ENCODE data around the gene ACY1. TPM values are rescaled to one million over a fixed set of nuclear protein-coding genes. Genes with fewer than 3 reads are reported as not detected.
A peak's percentile ranks its signal among the peaks of the same experiment; 100 is the strongest.
"Not testable (repeated sequence)": the region's sequence is repeated elsewhere in the genome, so short reads cannot be mapped to it uniquely, and the experiment has no call there.

The ACY1 gene
- total and polyA plus RNA-seq, 10 of the 15 experiments (the other 5 are each of a cell fraction or from before 2014, with no cell fraction given) = 18.5 to 42.2 (median 27.8) TPM

DNA sequence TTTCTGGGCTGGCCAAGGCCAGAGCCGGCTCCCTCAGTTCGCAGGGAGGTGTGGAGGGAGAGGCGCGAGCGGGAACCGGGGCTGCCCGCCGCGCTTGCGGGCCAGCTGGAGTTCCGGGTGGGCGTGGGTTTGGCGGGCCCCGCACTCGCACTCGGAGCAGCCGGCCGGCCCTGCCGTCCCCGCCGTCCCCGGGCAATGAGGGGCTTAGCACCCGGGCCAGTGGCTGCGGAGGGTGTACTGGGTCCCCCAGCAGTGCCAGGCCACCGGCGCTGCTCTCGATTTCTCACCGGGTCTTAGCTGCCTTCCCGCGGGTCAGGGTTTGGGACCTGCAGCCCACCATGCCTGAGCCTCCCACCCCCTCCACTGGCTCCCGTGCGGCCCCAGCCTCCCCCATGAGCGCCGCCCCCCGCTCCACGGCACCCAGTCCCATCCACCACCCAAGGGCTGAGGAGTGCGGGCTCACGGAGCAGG is 7.2 kb downstream of the ACY1 start:
- in situ Hi-C loops (cut with MboI); H3K4me1 ChIP-seq (ENCODE audit: control insufficient read depth, insufficient read depth, low read length); H3K4me3 ChIP-seq; H3K4me2 ChIP-seq (ENCODE audit: control insufficient read depth, insufficient read depth); FAIRE-seq; SMC1A ChIA-PET (ENCODE audit: uncharacterized antibody, unreplicated experiment); ATAC-seq; H3K9ac ChIP-seq (ENCODE audit: control insufficient read depth, insufficient read depth, low read length); H4K20me1 ChIP-seq (ENCODE audit: control insufficient read depth, insufficient read depth); BruUV-seq (replicated peaks); DNase-seq (ENCODE audit: low read depth, low spot score); H3K27me3 ChIP-seq (replicated peaks in 1 of 2; ENCODE audit: control insufficient read depth in 2 of 2, insufficient read depth in 2 of 2, low read length in 1 of 2); H3K9me3 ChIP-seq (replicated peaks; ENCODE audit: control insufficient read depth, insufficient read depth, low read length); intact Hi-C loops (cut with micrococcal nuclease; ENCODE audit: unreplicated experiment); H3K27ac ChIP-seq (ENCODE audit: control insufficient read depth, insufficient read depth); H2AFZ ChIP-seq (ENCODE audit: control insufficient read depth, low read depth, low read length): not testable (repeated sequence)
- RAD21 ChIA-PET (ENCODE audit: unreplicated experiment) = interaction anchor here (0.6 kb wide), 1 partner anchor 17 kb away, joined by 3 read pairs; the partner anchor contains the start of gene ABHD14B
- CTCF ChIA-PET = interaction anchor here (1.4 kb wide), 2 partner anchors 11 to 48 kb away, joined by 5 to 6 read pairs; partner anchors contain the start of gene PARP3
- Histone ChIP-seq H3K79me2 (ENCODE audit: control insufficient read depth, insufficient read depth, low read length) (peaks cover 30% of the 10 kb centered on the region), H3K36me3 (ENCODE audit: control insufficient read depth in 2 of 2, insufficient read depth in 2 of 2, low read length in 1 of 2) (peaks cover 14 to 16% of the 10 kb centered on the region in 2 experiments)
- 94% methylated on average over 34 of the region's 38 CpGs for WGBS (ENCODE audit: insufficient coverage, insufficient replicate concordance, low lambda C conversion rate, missing lambda C conversion rate)
- POLR2A ChIA-PET = interaction anchor here (1.0 kb wide), 1 partner anchor 8 kb away, joined by 3 read pairs; no protein-coding TSS in a partner anchor

- BruUV-seq (replicated peaks) = no TSS peak
- H3K27me3 ChIP-seq (replicated peaks in 1 of 2; ENCODE audit: control insufficient read depth in 2 of 2, insufficient read depth in 2 of 2, low read length in 1 of 2) = no peaks in the 10 kb centered on the region
- DNase-seq (ENCODE audit: low read depth, low spot score) = no peak
- POLR2A ChIA-PET = interaction anchor here (0.6 to 1.5 kb wide), 2 partner anchors 10 to 24 kb away, joined by 5 to 9 read pairs; no protein-coding TSS in a partner anchor
- no peaks in the 10 kb centered on the region for H3K9me3 ChIP-seq (replicated peaks; ENCODE audit: control insufficient read depth, insufficient read depth, low read length)
- no peak for ATAC-seq
- intact Hi-C loops (cut with micrococcal nuclease; ENCODE audit: unreplicated experiment) (no loop called here), in situ Hi-C loops (cut with MboI) (no loop called here)
- WGBS (ENCODE audit: insufficient coverage, insufficient replicate concordance, low lambda C conversion rate, missing lambda C conversion rate) = 99% methylated on average over 3 of the region's 3 CpGs
- peaks cover 14 to 16% of the 10 kb centered on the region in 2 experiments for H3K36me3 ChIP-seq (ENCODE audit: control insufficient read depth in 2 of 2, insufficient read depth in 2 of 2, low read length in 1 of 2)
- peaks cover 9% of the 10 kb centered on the region for H3K4me1 ChIP-seq (ENCODE audit: control insufficient read depth, insufficient read depth, low read length)
- RAD21 ChIA-PET (ENCODE audit: unreplicated experiment) = no interaction called here
- H3K79me2 ChIP-seq (ENCODE audit: control insufficient read depth, insufficient read depth, low read length) = peaks cover 33% of the 10 kb centered on the region
- H3K9ac ChIP-seq (ENCODE audit: control insufficient read depth, insufficient read depth, low read length) = 0 out of 2 replicates have a peak overlapping the region, but pooled peaks have one; percentile 0
- SMC1A ChIA-PET (ENCODE audit: uncharacterized antibody, unreplicated experiment) = interaction anchor here (1.0 kb wide), 1 partner anchor 49 kb away, joined by 5 read pairs; the partner anchor contains the start of gene PARP3
- H3K4me2 ChIP-seq (ENCODE audit: control insufficient read depth, insufficient read depth) = no peak overlapping the region
- no peak overlapping the region for H3K4me3 ChIP-seq
- peak; percentile 65 for TF ChIP-seq POLR2AphosphoS5 (IDR thresholded peaks at IDR 0.05; ENCODE audit: low read length)
- peak; percentile 67 for TF ChIP-seq POLR2AphosphoS2 (IDR thresholded peaks at IDR 0.05; ENCODE audit: low read depth, low read length)
- TF ChIP-seq, protein P1, sequence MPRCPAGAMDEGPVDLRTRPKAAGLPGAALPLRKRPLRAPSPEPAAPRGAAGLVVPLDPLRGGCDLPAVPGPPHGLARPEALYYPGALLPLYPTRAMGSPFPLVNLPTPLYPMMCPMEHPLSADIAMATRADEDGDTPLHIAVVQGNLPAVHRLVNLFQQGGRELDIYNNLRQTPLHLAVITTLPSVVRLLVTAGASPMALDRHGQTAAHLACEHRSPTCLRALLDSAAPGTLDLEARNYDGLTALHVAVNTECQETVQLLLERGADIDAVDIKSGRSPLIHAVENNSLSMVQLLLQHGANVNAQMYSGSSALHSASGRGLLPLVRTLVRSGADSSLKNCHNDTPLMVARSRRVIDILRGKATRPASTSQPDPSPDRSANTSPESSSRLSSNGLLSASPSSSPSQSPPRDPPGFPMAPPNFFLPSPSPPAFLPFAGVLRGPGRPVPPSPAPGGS (IDR thresholded peaks at IDR 0.05; ENCODE audit: borderline replicate concordance, insufficient read depth, low read depth, low read length, poor library complexity, severe bottlenecking) = peak; percentile 45
- no peak for TF ChIP-seq CTCF (IDR thresholded peaks at IDR 0.05 in 2 of 3, conservative IDR thresholded peaks at IDR 0.05 in 1 of 3; ENCODE audit: control insufficient read depth in 2 of 3, extremely low read depth in 1 of 3, insufficient read depth in 1 of 3, low read depth in 3 of 3, low read length in 3 of 3)
- TF ChIP-seq POU2F2 (IDR thresholded peaks at IDR 0.05; ENCODE audit: borderline replicate concordance, low read depth, low read length) = 0 out of 3 replicates have a peak, but pooled peaks have one; percentile 41
- TF ChIP-seq FOXM1 (IDR thresholded peaks at IDR 0.05; ENCODE audit: low read depth, low read length) = peak; percentile 15; the same call in 1 of the 2 replicates
- no peak for TF ChIP-seq TAF1 (IDR thresholded peaks at IDR 0.05; ENCODE audit: borderline replicate concordance, low read depth, low read length)
- TF ChIP-seq POLR2A (IDR thresholded peaks at IDR 0.05; ENCODE audit: low read depth, low read length) = peak; percentile 71
- peak; percentile 37; the same call in 1 of the 2 replicates for TF ChIP-seq CREB1 (IDR thresholded peaks at IDR 0.05; ENCODE audit: low read depth)
- H2AFZ ChIP-seq (ENCODE audit: control insufficient read depth, low read depth, low read length) = no peak overlapping the region
- no peak overlapping the region for H3K27ac ChIP-seq (ENCODE audit: control insufficient read depth, insufficient read depth)
- 0 out of 2 replicates have a peak, but pooled peaks cover 6% of the 10 kb centered on the region for H4K20me1 ChIP-seq (ENCODE audit: control insufficient read depth, insufficient read depth)
- CTCF ChIA-PET = interaction anchor here (0.6 to 1.6 kb wide), 9 partner anchors 9 to 131 kb away, joined by 3 to 7 read pairs (median 4); partner anchors contain the start of genes ABHD14A, ABHD14B, ACY1 and DUSP7
- FAIRE-seq = no peak
Measured at GRCh38 chr3:51992017-51992682, 8.8 kb downstream of the ACY1 start.

Measured in GM12878 (cell line).